NCI-H1930 (cell line): ENCODE measurements around the gene ATP6V0A4.
"Not testable (repeated sequence)": the region's sequence is repeated elsewhere in the genome, so short reads cannot be mapped to it uniquely, and the experiment has no call there.

ENCODE experiments used
- DNase-seq, 2 experiments: peaks; one replicate each; lab custom pipeline; 2025; lab: John Stamatoyannopoulos, UW

The ATP6V0A4 gene

DNA sequence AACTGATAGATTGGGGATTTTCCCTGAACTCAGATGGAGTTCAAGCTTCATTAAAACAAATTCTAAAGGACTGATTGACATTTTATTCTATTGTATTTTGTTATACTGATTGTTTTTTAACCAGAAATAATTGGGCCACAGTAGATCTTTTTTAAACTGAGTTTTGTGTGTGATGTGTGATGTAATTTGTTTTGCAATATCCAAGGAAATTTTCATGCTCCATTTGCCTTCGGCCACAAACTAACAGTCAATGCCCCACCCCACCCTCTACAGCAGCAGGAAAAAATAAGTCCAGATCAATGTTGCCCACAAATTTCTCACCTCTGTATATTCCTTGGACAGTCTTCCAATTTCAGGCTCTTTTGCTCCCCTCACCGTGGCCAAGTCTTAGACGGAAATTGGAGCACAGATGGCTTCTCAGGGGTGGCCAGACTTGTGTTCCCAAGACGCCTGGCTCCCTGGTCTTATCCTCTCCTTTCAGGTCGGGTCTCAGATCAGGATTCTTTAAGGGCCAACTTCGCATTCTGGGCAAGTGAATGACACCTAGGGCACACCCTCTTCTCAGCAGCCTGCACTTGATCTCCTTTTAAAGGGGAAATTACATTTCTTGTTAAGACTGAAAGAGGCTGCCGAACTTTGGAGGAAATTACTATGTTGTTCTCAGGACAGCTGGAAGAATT, 97.0 kb downstream of the ATP6V0A4 start, which contains the start of gene SVOPL:
Gene SVOPL (minus strand): TSS at position 506 of the 680 bp plus-strand sequence. CDS start 22,317 bp downstream, outside the sequence.
- DNase-seq = no peak

DNA sequence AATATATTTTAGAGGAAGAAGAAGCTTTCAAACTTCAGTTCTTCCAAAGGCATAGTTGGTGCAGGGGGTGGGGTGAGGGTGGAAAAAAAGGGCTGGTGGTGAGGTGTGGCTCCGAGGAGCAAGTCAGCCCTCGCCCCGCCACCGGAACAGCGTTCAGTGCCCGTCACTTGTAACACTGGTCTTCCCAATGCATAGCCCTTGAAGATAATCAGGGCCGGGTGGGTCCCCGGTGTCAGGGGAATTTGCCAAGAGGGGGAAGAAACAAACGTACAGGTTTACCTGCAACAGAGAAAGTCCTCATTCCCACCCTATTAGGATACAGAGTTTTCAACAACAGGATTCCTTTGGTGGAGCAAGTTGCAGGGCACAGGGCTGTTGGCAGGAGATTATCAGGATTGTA, 98.3 kb downstream of the ATP6V0A4 start:
- DNase-seq = no peak

GRCh38 chr7:138698281-138698680, 99.7 kb downstream of the ATP6V0A4 start:
- DNase-seq = no peak

- DNase-seq = no peak
Observed at GRCh38 chr7:138697535-138698182, 100.3 kb downstream of the ATP6V0A4 start.

GRCh38 chr7:138695776-138696175, 102.2 kb downstream of the ATP6V0A4 start:
- not testable (repeated sequence) for DNase-seq

DNA sequence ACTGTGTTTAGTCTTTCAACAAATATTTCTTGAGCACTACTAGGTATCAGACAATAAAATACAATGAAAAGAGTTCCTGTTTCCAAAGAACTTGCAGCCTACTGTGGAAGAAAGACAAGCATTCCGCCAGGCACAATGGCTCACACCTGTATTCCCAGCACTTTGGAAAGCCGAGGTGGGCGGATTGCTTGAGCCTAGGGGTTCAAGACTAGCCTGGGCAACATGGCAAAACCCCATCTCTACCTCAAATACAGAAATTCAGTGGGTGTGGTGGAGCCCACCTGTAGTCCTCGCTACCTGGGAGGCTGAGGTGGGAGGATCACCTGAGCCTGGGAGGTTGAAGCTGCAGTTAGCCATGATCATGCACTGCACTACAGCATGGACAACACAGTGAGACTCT, 102.9 kb downstream of the ATP6V0A4 start:
- no peak for DNase-seq

DNA sequence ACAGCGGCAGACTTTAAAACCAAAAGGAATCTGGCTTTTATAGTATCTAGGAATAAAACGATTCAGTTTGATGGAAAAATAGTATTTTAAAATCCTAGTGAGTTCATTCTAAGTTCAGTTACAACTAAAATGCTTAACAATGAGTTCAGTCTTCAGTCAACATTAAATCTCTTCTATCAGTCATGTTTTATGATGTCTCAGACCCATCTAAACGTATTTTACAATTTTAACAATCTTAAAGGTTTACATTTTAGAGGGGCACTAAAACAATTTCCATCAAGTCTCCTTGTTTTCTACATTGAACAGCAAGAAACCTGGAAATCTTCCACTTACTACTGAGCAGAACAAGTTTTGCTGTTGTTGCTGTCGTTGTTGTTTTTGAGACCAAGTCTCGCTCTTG, 106.8 kb downstream of the ATP6V0A4 start:
- DNase-seq = no peak

GRCh38 chr7:138690495-138690894, 107.5 kb downstream of the ATP6V0A4 start:
- no peak for DNase-seq

- DNase-seq = not testable (repeated sequence)
Observed at GRCh38 chr7:138688037-138688436, 110.0 kb downstream of the ATP6V0A4 start.

DNA sequence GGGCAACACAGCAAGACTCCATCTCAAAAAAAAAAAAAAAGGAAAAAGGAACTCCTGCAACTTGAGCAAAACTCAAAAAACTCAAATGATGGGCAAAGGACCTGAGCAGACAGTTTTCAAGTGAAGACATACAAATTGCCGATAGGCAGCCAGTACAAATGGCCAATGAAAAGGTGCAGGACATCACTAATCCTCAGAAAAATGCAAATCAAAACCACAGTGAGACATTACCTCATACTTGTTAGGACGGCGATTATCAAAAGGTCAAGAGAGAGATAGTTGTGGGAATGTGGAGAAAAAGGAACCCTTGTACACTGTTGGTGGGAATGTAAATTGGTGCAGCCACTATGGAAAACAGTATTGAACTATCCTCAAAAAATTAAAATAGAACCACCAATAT, 113.7 kb downstream of the ATP6V0A4 start:
- no peak for DNase-seq

DNA sequence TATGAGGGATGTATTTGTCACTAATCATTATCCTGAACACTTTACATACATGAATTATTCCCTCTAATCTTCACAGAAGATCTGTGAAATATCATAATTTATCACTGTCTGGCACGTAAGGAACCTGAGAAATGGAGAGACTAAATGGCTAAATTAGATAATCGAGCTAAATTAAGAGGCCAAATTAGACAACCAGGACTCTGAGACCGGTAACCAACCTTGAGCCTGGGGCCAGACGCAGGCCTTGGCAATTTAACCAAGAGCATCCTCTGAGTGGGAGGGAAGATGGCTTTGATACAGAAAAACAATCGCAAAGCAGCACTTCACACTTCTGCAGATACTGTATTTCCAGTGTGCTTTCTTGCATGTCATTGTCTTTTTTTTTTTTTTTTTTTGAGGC, 118.2 kb downstream of the ATP6V0A4 start:
- no peak for DNase-seq

- no peak for DNase-seq
Observed at GRCh38 chr7:138670594-138670993, 127.4 kb downstream of the ATP6V0A4 start.

DNA sequence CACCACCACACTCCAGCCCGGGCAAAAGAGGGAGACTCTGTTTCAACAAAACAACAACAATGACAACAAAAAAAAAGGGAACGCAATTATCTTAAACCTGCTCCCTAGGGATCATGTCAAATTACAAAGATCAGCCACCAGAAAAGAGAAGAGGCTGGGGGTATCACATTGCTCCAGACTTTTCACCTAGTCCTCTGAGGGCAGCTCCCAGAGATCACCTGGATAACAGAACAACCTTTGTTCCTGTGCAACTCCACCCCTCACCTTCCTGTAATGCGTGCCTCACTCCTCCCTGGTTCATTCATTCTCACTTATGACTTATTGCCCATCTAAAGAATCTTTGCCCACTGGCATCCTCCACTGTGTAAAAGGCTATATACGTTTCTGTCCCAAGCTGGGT, 128.6 kb downstream of the ATP6V0A4 start:
- DNase-seq = no peak

DNA sequence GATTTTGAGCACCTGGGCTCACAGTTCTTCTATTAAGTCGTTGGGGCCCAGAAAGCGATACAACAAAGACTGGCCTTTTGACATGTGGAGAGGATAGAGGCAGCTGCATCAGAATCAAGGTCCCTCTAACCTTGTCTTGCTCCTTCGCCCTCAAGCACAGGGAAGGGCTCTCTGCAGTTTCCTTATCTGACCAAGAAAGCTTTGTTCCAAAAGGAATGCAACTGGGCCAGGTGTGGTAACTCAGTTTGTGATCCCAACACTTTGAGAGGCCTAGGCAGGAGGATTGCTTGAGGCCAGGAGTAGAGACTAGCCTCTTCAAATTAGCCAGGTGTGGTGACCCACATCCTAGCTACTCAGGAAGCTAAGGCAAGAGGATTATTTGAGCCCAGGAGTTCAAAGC, 129.1 kb downstream of the ATP6V0A4 start:
- no peak for DNase-seq

- no peak for DNase-seq
Observed at GRCh38 chr7:138668229-138668596, 129.8 kb downstream of the ATP6V0A4 start.

GRCh38 chr7:138667535-138668228, 130.3 kb downstream of the ATP6V0A4 start:
- no peak for DNase-seq

GRCh38 chr7:138666385-138666784, 131.6 kb downstream of the ATP6V0A4 start:
- no peak for DNase-seq

DNA sequence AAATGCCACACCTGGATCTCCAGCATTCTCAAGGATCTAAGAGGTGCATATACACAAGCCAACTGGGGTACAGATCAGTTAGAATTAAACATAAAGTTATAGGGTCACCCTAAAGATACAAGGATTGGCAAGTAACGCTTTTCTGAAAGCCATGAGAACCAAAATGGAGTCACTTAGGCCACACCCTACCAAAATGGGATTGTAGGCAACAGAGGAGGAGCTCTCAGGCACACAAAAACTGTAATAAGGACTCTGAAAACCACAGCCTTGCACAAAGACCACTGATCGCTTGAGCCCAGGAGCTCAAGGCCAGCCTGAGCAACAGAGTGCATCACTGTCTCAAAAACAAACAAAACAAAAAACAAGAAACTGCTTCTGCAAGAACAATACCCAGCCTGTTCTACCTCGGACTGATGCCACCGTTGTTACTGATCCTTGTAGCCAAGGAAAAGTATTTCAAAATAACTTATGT, 132.3 kb downstream of the ATP6V0A4 start:
- no peak for DNase-seq

GRCh38 chr7:138665249-138665648, 132.7 kb downstream of the ATP6V0A4 start:
- no peak for DNase-seq

GRCh38 chr7:138663725-138664710, 134.0 kb downstream of the ATP6V0A4 start:
- no peak for DNase-seq

DNA sequence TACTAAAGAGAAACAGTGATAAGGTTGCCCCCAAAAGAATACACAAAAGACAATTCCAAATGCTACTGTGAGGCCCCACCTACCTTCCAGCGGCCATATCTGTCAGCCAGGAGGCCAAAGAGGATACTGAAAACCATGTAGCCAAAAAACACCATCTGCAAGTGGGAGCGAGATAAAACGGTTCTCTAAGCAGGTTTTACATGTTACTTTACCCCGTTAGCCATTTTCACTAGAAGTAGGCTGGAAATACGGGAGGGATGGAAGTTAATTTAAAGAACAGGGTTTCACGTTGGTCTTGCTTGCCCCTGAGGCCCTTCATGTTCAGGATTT, 135.0 kb downstream of the ATP6V0A4 start:
- DNase-seq = no peak
